ENCODE measurements around the gene LIN9. TPM values are rescaled to one million over a fixed set of nuclear protein-coding genes. Genes with fewer than 3 reads are reported as not detected.
"Not testable (repeated sequence)": the region's sequence is repeated elsewhere in the genome, so short reads cannot be mapped to it uniquely, and the experiment has no call there.

LIN9 gene
- total RNA-seq, 1 donor from 2014 or later = 4.2 TPM

DNA sequence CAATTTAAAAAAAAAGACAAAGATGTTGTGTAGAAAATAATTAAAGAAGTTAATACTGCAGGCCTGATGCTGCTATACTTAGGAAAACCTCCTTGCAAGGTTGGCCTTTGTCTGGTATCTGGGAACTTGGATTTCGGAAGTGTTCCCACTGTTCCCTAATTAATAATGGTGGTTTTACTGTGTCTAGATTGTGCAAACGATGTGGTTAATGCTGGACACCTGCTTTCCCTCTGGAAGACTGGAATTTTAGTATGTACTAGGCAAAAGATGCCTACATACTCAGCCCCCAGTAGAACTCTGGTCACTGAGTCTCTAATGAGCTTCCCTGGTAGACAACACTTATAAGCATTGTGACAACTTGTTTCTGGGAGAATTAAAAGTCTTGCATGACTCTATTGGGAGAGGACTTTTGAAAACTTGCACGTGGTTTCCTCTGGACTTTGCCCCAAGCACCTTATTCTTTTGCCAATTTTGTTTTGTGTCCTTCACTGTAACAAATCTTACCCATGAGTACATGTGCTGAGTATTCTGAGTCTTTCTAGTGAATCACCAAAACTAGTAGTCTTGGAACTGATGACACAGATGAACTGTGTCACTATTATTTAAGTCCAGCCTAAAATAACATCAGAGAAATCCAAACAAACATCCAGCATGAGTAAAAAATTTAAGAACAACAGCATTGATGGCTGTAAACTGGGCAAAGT lies 40.4 kb downstream of the LIN9 start:
- TF ChIP-seq, protein P1, sequence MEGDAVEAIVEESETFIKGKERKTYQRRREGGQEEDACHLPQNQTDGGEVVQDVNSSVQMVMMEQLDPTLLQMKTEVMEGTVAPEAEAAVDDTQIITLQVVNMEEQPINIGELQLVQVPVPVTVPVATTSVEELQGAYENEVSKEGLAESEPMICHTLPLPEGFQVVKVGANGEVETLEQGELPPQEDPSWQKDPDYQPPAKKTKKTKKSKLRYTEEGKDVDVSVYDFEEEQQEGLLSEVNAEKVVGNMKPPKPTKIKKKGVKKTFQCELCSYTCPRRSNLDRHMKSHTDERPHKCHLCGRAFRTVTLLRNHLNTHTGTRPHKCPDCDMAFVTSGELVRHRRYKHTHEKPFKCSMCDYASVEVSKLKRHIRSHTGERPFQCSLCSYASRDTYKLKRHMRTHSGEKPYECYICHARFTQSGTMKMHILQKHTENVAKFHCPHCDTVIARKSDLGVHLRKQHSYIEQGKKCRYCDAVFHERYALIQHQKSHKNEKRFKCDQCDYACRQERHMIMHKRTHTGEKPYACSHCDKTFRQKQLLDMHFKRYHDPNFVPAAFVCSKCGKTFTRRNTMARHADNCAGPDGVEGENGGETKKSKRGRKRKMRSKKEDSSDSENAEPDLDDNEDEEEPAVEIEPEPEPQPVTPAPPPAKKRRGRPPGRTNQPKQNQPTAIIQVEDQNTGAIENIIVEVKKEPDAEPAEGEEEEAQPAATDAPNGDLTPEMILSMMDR (IDR thresholded peaks at IDR 0.05) = no peak
- Mint-ChIP-seq H3K27ac (ENCODE audit: unreplicated experiment) (no peak overlapping the region), H3K9me3 (ENCODE audit: unreplicated experiment) (no peaks in the 10 kb centered on the region), H3K27me3 (ENCODE audit: unreplicated experiment) (no peaks in the 10 kb centered on the region), H3K36me3 (ENCODE audit: unreplicated experiment) (peaks cover 7% of the 10 kb centered on the region), H3K4me3 (ENCODE audit: unreplicated experiment) (no peak overlapping the region), H3K4me1 (ENCODE audit: unreplicated experiment) (peaks cover 2% of the 10 kb centered on the region)
- DNase-seq (ENCODE audit: extremely low spot score, unreplicated experiment) = no peak

DNA sequence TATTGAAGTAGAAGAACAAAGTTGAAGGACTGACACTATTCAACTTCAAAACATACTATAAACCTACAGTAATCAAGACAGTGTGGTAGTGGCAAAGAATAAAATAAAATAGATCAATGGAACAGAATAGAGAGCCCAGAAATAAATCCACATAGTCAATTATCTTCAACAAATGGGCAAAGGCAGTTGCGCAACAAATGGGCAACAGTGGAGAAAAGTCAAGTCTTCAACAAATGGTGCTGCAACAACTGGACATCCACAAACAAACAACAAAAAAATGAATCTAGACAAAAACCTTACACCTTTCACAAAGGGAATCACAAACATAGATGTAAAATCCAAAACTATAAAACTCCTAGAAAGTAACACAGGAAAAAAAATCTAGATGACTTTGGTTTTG lies 47.1 kb downstream of the LIN9 start:
- Mint-ChIP-seq H3K27ac (ENCODE audit: unreplicated experiment) (no peak overlapping the region), H3K4me1 (ENCODE audit: unreplicated experiment) (no peaks in the 10 kb centered on the region), H3K27me3 (ENCODE audit: unreplicated experiment) (no peaks in the 10 kb centered on the region), H3K36me3 (ENCODE audit: unreplicated experiment) (peaks cover 31% of the 10 kb centered on the region), H3K4me3 (ENCODE audit: unreplicated experiment) (no peak overlapping the region), H3K9me3 (ENCODE audit: unreplicated experiment) (peaks cover 21% of the 10 kb centered on the region)
- no peak for DNase-seq (ENCODE audit: extremely low spot score, unreplicated experiment)
- TF ChIP-seq, protein P1 (IDR thresholded peaks at IDR 0.05) = no peak

DNA sequence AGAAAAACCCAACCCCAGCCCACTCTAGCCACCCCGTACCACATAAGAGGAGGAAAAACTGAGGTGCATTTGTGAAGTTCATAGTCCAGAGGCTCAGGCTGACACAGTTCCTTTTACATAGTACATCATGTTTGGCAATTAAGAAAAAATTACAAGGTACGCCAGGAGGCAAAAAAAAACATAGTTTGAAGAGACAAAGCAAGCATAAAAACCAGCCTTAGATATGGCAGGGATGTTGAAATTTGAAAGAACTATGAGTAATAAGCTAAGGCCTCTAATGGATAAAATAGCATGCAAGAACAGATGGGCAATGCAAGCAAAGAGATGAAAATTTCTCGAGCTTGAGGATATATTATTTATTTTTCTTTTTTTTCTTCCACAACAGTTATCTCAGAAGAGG lies 53.6 kb downstream of the LIN9 start:
- H3K4me3 Mint-ChIP-seq (ENCODE audit: unreplicated experiment) = no peak overlapping the region
- no peaks in the 10 kb centered on the region for H3K27me3 Mint-ChIP-seq (ENCODE audit: unreplicated experiment)
- H3K9me3 Mint-ChIP-seq (ENCODE audit: unreplicated experiment) = peaks cover 5% of the 10 kb centered on the region
- H3K4me1 Mint-ChIP-seq (ENCODE audit: unreplicated experiment) = no peaks in the 10 kb centered on the region
- TF ChIP-seq, protein P1 (IDR thresholded peaks at IDR 0.05) = no peak
- H3K36me3 Mint-ChIP-seq (ENCODE audit: unreplicated experiment) = peaks cover 8% of the 10 kb centered on the region
- DNase-seq (ENCODE audit: extremely low spot score, unreplicated experiment) = no peak
- H3K27ac Mint-ChIP-seq (ENCODE audit: unreplicated experiment) = no peak overlapping the region

DNA sequence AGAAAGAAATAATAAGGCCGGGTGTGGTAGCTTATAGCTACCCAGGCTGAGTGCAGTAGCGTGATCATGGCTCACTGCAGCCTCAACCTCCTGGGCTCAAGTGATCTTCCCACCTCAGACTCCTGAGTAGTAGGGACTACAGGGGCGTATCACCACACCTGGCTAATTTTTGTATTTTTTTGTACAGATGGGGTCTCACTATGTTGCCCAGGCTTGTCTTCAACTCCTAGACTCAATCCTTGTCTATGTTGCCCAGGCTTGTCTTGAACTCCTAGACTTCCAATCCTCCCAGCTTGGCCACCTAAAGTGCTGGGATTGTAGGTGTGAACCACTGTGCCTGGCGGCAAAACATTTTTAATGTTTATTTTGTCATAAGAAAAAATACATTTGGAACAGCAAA lies 55.0 kb downstream of the LIN9 start:
- no peaks in the 10 kb centered on the region for H3K27me3 Mint-ChIP-seq (ENCODE audit: unreplicated experiment)
- H3K27ac Mint-ChIP-seq (ENCODE audit: unreplicated experiment) = no peak overlapping the region
- TF ChIP-seq, protein P1 (IDR thresholded peaks at IDR 0.05) = no peak
- H3K36me3 Mint-ChIP-seq (ENCODE audit: unreplicated experiment) = no peaks in the 10 kb centered on the region
- no peaks in the 10 kb centered on the region for H3K4me1 Mint-ChIP-seq (ENCODE audit: unreplicated experiment)
- H3K4me3 Mint-ChIP-seq (ENCODE audit: unreplicated experiment) = no peak overlapping the region
- no peaks in the 10 kb centered on the region for H3K9me3 Mint-ChIP-seq (ENCODE audit: unreplicated experiment)
- DNase-seq (ENCODE audit: extremely low spot score, unreplicated experiment) = no peak

DNA sequence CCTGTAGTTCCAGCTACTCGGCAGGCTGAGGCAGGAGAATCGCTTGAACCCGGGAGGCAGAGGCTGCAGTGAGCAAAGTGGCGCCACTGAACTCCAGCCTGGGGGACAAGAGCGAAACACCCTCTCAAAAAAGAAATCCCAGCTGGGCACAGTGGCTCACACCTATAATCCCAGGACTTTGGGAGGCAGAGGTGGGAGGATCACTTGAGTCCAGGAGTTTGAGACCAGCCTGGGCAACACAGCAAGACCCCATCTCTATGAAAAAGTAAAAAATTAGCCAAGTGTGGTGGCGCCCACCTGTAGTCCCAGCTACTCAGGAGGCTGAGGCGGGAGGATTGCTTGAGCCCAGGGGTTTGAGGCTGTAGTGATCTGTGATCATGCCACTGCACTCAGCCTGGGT lies 56.1 kb downstream of the LIN9 start:
- not testable (repeated sequence) for DNase-seq (ENCODE audit: extremely low spot score, unreplicated experiment); H3K36me3 Mint-ChIP-seq (ENCODE audit: unreplicated experiment); H3K9me3 Mint-ChIP-seq (ENCODE audit: unreplicated experiment); H3K4me1 Mint-ChIP-seq (ENCODE audit: unreplicated experiment); H3K27ac Mint-ChIP-seq (ENCODE audit: unreplicated experiment); H3K4me3 Mint-ChIP-seq (ENCODE audit: unreplicated experiment); H3K27me3 Mint-ChIP-seq (ENCODE audit: unreplicated experiment)
